Tibial artery (tissue), 4 donors: Measurements from ENCODE around the gene AGFG1.
A peak's percentile ranks its signal among the peaks of the same experiment; 100 is the strongest.
"Not testable (repeated sequence)": the region's sequence is repeated elsewhere in the genome, so short reads cannot be mapped to it uniquely, and the experiment has no call there.

Experiments
- DNase-seq, 2 donors: peaks; one replicate each; pipeline ENCODE4 v3.0.0-alpha.2; 2019
- H3K27ac ChIP-seq, 2 donors: fragments of 200-600 bp; sonication (generic) in 1 of 2; 1 replicate in 1 of 2; 2 replicates in 1 of 2; pipeline ENCODE4 v1.5.1; 2018 to 2019; ENCODE audit warnings: mild to moderate bottlenecking in 1 of 2
- H3K27me3 ChIP-seq, 2 donors: fragments of 200-600 bp; sonication (generic) in 1 of 2; one replicate each; pipeline versions ENCODE4 v1.5.1 to v1.6.0; 2016 to 2019
- H3K36me3 ChIP-seq, 3 donors: fragments of 200-600 bp; sonication (generic) in 2 of 3; one replicate each; pipeline ENCODE4 v1.5.1; 2016 to 2019; ENCODE audit warnings: mild to moderate bottlenecking in 2 of 3
- H3K4me1 ChIP-seq, 4 donors: fragments of 200-600 bp; sonication (generic) in 2 of 4; 1 replicate in 3 of 4; 2 replicates in 1 of 4; pipeline ENCODE4 v1.5.1; 2016 to 2019
- H3K4me3 ChIP-seq, 2 donors: fragments of 200-600 bp; sonication (generic) in 1 of 2; 1 replicate in 1 of 2; 2 replicates in 1 of 2; pipeline ENCODE4 v1.5.1; 2018 to 2019; ENCODE audit warnings: mild to moderate bottlenecking in 2 of 2
- H3K9me3 ChIP-seq, 3 donors: fragments of 200-600 bp; sonication (generic) in 1 of 3; one replicate each; pipeline ENCODE4 v1.5.1; 2016 to 2019
- intact Hi-C: fragments of 100-400 bp; cut with DNase I; formaldehyde crosslinking; loops from one replicate; pipeline ENCODE4 v1.15.0; 2023; ENCODE audit warnings: low total_unique reads
- TF ChIP-seq, protein P1 (sequence below), 2 experiments: fragments of 200-600 bp in 1 of 2; fragments of 450-650 bp in 1 of 2; IDR thresholded peaks; one replicate each; pipeline ENCODE4 v1.5.1; 2017 to 2019; ENCODE audit warnings: antibody characterized with exemption in 2 of 2, mild to moderate bottlenecking in 1 of 2, moderate library complexity in 1 of 2

Gene AGFG1

GRCh38 chr2:227511955-227512354, 40.0 kb downstream of the AGFG1 start:
- Histone ChIP-seq H3K9me3 (no peaks in the 10 kb centered on the region), H3K27me3 (no peaks in the 10 kb centered on the region), H3K4me1 (peaks cover 0 to 81% (median 32%) of the 10 kb centered on the region in 4 donors), H3K36me3 (no peaks in the 10 kb centered on the region), H3K27ac (no peak overlapping the region), H3K4me3 (no peak overlapping the region)
- intact Hi-C loops, result no loop called here
- DNase-seq, result no peak
- TF ChIP-seq, protein P1, sequence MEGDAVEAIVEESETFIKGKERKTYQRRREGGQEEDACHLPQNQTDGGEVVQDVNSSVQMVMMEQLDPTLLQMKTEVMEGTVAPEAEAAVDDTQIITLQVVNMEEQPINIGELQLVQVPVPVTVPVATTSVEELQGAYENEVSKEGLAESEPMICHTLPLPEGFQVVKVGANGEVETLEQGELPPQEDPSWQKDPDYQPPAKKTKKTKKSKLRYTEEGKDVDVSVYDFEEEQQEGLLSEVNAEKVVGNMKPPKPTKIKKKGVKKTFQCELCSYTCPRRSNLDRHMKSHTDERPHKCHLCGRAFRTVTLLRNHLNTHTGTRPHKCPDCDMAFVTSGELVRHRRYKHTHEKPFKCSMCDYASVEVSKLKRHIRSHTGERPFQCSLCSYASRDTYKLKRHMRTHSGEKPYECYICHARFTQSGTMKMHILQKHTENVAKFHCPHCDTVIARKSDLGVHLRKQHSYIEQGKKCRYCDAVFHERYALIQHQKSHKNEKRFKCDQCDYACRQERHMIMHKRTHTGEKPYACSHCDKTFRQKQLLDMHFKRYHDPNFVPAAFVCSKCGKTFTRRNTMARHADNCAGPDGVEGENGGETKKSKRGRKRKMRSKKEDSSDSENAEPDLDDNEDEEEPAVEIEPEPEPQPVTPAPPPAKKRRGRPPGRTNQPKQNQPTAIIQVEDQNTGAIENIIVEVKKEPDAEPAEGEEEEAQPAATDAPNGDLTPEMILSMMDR (IDR thresholded peaks at IDR 0.05), result no peak

DNA sequence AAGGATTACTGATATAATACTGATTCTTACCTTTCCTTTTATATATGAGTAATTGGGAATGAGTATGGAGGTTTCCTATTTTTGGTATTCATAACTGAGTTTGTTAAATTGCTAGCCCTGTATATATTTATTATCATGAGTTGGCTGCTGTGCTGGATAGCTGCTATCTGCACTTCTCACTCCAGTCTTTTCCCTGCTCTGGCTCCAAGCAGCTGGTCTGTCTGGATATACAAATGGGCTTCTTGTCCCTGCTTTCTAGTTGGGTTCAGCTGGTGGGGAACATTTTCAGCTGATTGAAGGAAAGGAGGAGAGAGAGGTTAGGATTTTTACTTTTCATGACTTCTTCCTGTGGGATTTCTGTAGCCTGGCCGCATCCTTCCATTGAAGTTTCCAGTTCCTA, 41.2 kb downstream of the AGFG1 start:
- Histone ChIP-seq H3K27me3 (no peaks in the 10 kb centered on the region), H3K36me3 (no peaks in the 10 kb centered on the region), H3K9me3 (no peaks in the 10 kb centered on the region), H3K27ac (no peak overlapping the region), H3K4me3 (no peak overlapping the region), H3K4me1 (peaks cover 0 to 83% (median 34%) of the 10 kb centered on the region in 4 donors)
- intact Hi-C loops, result no loop called here
- DNase-seq, result no peak
- TF ChIP-seq, protein P1 (IDR thresholded peaks at IDR 0.05), result no peak

DNA sequence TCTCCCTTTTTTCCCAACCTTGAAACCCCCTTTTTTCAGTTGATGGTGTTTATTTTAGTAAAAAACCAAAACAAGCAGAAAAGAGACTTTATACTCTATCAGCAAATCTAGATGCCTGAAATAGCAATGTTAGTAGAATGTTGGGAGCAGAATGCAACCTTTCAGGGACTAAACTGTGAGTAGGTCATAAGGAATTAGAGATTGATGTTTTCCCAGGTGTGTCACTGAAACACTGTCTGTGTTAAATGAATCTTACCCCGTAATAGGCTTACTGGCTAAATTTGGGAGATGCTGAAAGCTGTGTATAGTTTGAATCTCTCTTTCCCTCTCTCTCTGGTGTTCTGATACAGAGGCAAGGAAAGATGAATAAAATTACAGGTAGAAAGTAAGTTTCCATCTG, 43.8 kb downstream of the AGFG1 start:
- Histone ChIP-seq H3K27me3 (no peaks in the 10 kb centered on the region), H3K4me3 (no peak overlapping the region), H3K36me3 (no peaks in the 10 kb centered on the region), H3K4me1 (peaks cover 0 to 80% (median 31%) of the 10 kb centered on the region in 4 donors), H3K27ac (no peak overlapping the region), H3K9me3 (no peaks in the 10 kb centered on the region)
- intact Hi-C loops, result no loop called here
- TF ChIP-seq, protein P1 (IDR thresholded peaks at IDR 0.05), result no peak
- DNase-seq, result no peak

GRCh38 chr2:227517724-227518123, 45.8 kb downstream of the AGFG1 start:
- no peak for DNase-seq
- intact Hi-C loops, result no loop called here
- H3K27ac ChIP-seq, result peak overlapping the region in 1 of 2 donors; percentile 14
- TF ChIP-seq, protein P1 (IDR thresholded peaks at IDR 0.05), result no peak
- H3K4me1 ChIP-seq, result peaks cover 0 to 60% (median 20%) of the 10 kb centered on the region in 4 donors
- H3K9me3 ChIP-seq, result no peaks in the 10 kb centered on the region
- no peaks in the 10 kb centered on the region for H3K27me3 ChIP-seq
- no peaks in the 10 kb centered on the region for H3K36me3 ChIP-seq
- H3K4me3 ChIP-seq, result no peak overlapping the region

GRCh38 chr2:227518278-227518865, 46.4 kb downstream of the AGFG1 start:
- DNase-seq, intact Hi-C loops, H3K36me3 ChIP-seq, H3K27me3 ChIP-seq, H3K4me3 ChIP-seq, H3K9me3 ChIP-seq: not testable (repeated sequence)
- Histone ChIP-seq H3K27ac (peak overlapping the region in 1 of 2 donors; percentile 25), H3K4me1 (peaks cover 0 to 54% (median 18%) of the 10 kb centered on the region in 4 donors)

DNA sequence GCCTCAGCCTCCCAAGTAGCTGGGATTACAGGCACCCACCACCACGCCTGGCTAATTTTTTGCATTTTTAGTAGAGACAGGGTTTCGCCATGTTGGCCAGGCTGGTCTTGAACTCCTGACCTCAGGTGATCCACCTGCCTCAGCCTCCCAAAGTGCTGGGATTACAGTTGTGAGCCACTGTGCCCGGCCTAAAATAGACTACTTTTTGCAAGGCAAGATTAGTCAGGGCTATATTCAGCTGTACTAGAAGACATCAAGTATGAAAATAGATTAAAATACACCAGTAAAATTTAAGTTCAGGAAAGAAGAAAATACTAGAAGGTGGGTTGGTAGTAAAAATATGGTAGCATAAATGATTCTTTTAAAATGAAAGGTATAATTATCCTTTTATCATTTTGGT, 49.2 kb downstream of the AGFG1 start:
- intact Hi-C loops, H3K9me3 ChIP-seq, H3K27ac ChIP-seq, H3K4me3 ChIP-seq, H3K27me3 ChIP-seq, DNase-seq: not testable (repeated sequence)
- Histone ChIP-seq H3K36me3 (peaks cover 14 to 24% (median 18%) of the 10 kb centered on the region in 3 donors), H3K4me1 (peaks cover 0 to 37% (median 14%) of the 10 kb centered on the region in 4 donors)

DNA sequence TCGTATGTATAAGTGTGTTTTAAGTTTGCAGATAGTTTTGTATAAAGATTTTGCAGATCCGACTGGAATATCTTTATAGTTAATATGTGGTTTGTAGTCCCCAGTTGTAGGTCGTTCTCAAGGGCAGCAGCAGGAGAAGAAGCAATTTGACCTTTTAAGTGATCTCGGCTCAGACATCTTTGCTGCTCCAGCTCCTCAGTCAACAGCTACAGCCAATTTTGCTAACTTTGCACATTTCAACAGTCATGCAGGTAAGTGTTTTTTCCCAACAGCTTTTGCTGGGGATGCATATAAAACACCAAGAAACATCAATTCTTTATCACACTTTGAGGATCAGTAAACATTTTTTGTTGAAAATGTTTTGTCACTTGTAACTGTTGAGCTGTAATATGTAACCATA, 52.7 kb downstream of the AGFG1 start:
- Histone ChIP-seq H3K36me3 (peaks cover 14 to 36% (median 27%) of the 10 kb centered on the region in 3 donors), H3K27me3 (no peaks in the 10 kb centered on the region), H3K4me1 (peaks cover 0 to 2% (median 0%) of the 10 kb centered on the region in 4 donors), H3K27ac (no peak overlapping the region), H3K4me3 (no peak overlapping the region), H3K9me3 (no peaks in the 10 kb centered on the region)
- intact Hi-C loops, result no loop called here
- DNase-seq, result no peak
- TF ChIP-seq, protein P1 (IDR thresholded peaks at IDR 0.05), result no peak
